Right lobe of liver (tissue), 4 donors: ENCODE data around the gene AIFM2.

Source experiments
- CTCF ChIP-seq, 4 donors: fragments of 200-600 bp in 3 of 4; fragments of 450-650 bp in 1 of 4; IDR thresholded peaks; one replicate each; pipeline versions ENCODE4 v1.5.1 to v1.8.0; 2016 to 2022; ENCODE audit warnings: antibody characterized with exemption in 4 of 4, mild to moderate bottlenecking in 2 of 4
- POLR2A ChIP-seq: fragments of 450-650 bp; IDR thresholded peaks from one replicate; pipeline ENCODE4 v1.6.1; 2017; ENCODE audit warnings: antibody characterized with exemption, mild to moderate bottlenecking
- donor health status: DM: no; HTN: no; CAD: no.
- donor health status: DM: no; HTN: no; CAD: no.
- donor health status: DM: no; HTN: yes; CAD: no.

- no peak for TF ChIP-seq CTCF (IDR thresholded peaks at IDR 0.05)
- no peak for TF ChIP-seq POLR2A
Measured at GRCh38 chr10:70124415-70124814, 8.2 kb downstream of the AIFM2 start.
